ENCODE results near the gene PLA2G3. TPM values are rescaled to one million over a fixed set of nuclear protein-coding genes. Genes with fewer than 3 reads are reported as not detected.

PLA2G3 gene
- polyA plus RNA-seq, 1 experiment: 0.10 TPM

DNA sequence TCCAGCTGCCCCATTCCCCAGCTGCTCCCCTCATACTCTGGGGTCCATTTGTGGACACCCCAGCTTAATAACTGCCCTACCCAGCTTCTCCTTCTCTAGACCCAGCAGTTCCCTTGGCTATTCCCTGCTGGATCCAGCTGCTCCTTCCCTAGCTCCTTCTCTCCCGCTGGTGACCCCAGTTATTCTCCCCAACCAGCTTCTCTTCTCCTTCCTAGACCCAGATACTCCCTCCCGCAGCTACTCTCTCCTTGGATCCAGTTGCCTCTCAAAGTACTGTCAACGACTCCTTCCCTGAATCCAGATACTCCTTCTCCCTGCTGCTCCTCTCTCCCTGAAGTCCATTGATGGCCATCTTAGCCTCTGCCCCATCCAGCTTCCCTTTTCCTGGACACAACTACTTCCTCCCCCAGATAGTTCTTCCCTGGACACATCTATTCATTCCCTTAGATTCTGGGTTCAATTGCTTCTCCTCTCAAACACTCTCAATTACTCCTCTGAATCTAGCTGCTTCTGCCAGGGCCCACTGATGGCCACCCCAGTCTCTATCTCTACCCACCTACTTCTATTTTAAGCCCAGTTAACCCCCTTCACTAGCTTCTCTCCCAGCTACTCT is 44.6 kb downstream of the PLA2G3 start:
- Histone ChIP-seq H3K27ac (ENCODE audit: low read depth, low read length) (no peak overlapping the region), H3K4me3 (ENCODE audit: low read depth, low read length) (no peak overlapping the region), H3K27me3 (ENCODE audit: control insufficient read depth, insufficient read depth, low read length) (no peaks in the 10 kb centered on the region), H3K9me3 (ENCODE audit: control insufficient read depth, insufficient read depth, low read length) (no peaks in the 10 kb centered on the region; the same call in 1 of the 2 replicates)
- CTCF ChIA-PET: interaction anchor here (2.2 kb wide), 1 partner anchor 11 kb away, joined by 10 read pairs; the partner anchor contains the start of gene SELENOM
- DNase-seq (ENCODE audit: low read depth, low spot score): no peak
- POLR2A ChIA-PET: interaction anchor here (0.6 to 1.5 kb wide), 4 partner anchors 11 to 461 kb away, joined by 3 to 12 read pairs (median 4); partner anchors contain the start of genes MORC2, SMTN and TUG1
- TF ChIP-seq, protein P1, sequence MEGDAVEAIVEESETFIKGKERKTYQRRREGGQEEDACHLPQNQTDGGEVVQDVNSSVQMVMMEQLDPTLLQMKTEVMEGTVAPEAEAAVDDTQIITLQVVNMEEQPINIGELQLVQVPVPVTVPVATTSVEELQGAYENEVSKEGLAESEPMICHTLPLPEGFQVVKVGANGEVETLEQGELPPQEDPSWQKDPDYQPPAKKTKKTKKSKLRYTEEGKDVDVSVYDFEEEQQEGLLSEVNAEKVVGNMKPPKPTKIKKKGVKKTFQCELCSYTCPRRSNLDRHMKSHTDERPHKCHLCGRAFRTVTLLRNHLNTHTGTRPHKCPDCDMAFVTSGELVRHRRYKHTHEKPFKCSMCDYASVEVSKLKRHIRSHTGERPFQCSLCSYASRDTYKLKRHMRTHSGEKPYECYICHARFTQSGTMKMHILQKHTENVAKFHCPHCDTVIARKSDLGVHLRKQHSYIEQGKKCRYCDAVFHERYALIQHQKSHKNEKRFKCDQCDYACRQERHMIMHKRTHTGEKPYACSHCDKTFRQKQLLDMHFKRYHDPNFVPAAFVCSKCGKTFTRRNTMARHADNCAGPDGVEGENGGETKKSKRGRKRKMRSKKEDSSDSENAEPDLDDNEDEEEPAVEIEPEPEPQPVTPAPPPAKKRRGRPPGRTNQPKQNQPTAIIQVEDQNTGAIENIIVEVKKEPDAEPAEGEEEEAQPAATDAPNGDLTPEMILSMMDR (IDR thresholded peaks at IDR 0.05; ENCODE audit: low read depth, low read length): no peak

DNA sequence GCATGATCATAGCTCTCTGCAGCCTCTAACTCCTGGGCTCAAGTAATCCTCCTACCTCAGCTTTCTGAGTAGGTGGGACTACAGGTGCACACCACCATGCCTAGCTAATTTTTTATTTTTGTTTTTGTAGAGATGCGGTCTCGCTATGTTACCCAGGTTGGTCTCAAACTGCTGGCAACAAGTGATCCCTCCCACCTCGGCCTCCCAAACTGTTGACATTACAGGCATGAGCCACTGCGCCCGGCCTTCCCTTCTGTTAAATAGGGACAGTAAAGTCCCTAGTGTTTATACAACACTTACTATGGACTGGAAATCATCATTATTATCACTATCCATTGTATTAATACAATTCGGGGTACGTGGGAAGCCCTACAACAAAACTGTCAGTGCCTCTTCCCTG is 45.6 kb downstream of the PLA2G3 start:
- ChIA-PET CTCF (interaction anchor here (2.2 kb wide), 1 partner anchor 12 kb away, joined by 10 read pairs; the partner anchor contains the start of gene SELENOM), POLR2A (interaction anchor here (1.0 to 1.5 kb wide), 3 partner anchors 8 to 126 kb away, joined by 4 to 18 read pairs (median 4); partner anchors contain the start of genes MORC2 and TUG1)
- no peak overlapping the region for H3K27ac ChIP-seq (ENCODE audit: low read depth, low read length)
- H3K27me3 ChIP-seq (ENCODE audit: control insufficient read depth, insufficient read depth, low read length): no peaks in the 10 kb centered on the region
- TF ChIP-seq, protein P1 (IDR thresholded peaks at IDR 0.05; ENCODE audit: low read depth, low read length): no peak
- no peaks in the 10 kb centered on the region; the same call in 1 of the 2 replicates for H3K9me3 ChIP-seq (ENCODE audit: control insufficient read depth, insufficient read depth, low read length)
- H3K4me3 ChIP-seq (ENCODE audit: low read depth, low read length): no peak overlapping the region
- no peak for DNase-seq (ENCODE audit: low read depth, low spot score)

DNA sequence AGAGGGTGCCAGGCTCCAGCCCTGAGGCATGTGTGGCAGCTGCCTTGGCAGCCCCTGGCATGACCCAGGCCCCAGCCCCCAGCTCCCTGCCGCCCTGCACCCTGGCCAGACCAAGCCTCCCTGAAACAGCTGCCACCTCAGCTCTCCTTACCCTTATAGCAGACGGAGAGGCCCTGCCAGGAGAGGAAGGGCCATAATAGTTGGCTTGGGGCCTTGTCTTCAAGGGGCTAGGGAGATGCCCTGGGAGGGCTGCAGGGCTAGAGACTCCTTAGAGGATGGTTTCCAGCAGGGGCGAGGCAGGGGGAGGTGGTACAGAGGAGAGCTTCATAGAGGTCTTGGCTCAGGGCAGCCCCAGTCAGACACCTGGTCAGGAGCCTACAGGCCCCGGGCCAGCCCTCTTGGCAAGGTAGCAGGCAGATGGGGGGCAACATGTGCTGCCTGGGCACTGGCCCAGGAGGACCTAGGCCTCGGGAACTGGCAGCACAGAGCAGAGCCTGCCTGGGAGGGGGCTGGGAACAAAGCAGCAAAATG is 46.2 kb downstream of the PLA2G3 start:
- no peak overlapping the region for H3K27ac ChIP-seq (ENCODE audit: low read depth, low read length)
- POLR2A ChIA-PET: interaction anchor here (1.0 to 2.5 kb wide), 2 partner anchors 8 kb away, joined by 15 to 18 read pairs; no protein-coding TSS in a partner anchor
- no peaks in the 10 kb centered on the region for H3K27me3 ChIP-seq (ENCODE audit: control insufficient read depth, insufficient read depth, low read length)
- CTCF ChIA-PET: interaction anchor here (1.1 kb wide), 1 partner anchor 179 kb away, joined by 3 read pairs; no protein-coding TSS in a partner anchor
- H3K9me3 ChIP-seq (ENCODE audit: control insufficient read depth, insufficient read depth, low read length): no peaks in the 10 kb centered on the region; the same call in 1 of the 2 replicates
- no peak overlapping the region for H3K4me3 ChIP-seq (ENCODE audit: low read depth, low read length)
- TF ChIP-seq, protein P1 (IDR thresholded peaks at IDR 0.05; ENCODE audit: low read depth, low read length): no peak
- DNase-seq (ENCODE audit: low read depth, low spot score): no peak

DNA sequence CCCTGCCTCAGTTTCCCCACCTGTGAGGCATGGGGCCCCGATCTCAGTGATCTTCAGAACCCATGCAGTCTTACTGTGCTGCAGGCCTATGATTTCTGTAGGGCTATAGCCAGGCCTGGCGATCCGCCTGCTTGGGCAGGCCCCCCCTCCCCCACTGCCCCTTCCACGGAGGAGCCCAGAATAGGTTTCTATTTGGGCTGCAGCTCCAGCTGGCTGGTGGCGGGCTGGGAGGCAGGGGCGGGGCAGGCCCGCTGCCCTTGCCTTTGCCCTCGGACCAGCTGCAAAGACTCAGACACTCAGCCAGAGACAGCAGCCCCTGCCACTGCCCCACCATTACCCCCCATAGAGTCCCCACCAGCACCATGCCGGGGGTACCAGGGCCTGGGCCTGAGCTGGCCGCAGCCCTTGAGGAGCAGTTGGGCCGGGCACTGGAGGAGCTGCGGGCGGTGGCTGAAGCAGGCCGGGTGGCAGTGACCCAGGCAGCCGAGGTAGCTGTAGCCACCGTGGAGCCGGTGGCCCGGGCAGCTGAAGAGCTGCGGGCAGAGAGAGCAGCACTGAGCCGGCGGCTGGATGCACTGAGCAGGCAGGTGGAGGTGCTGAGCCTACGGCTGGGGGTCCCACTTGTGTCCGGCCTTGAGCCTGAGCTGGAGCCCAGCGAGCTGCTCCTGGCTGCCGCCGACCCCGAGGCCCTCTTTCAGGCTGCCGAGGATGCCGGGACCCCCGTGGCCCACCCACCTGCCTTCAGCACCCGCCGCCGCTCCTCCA is 47.0 kb downstream of the PLA2G3 start:
- CTCF ChIA-PET: interaction anchor here (1.1 to 1.2 kb wide), 2 partner anchors 14 to 179 kb away, joined by 3 read pairs; partner anchors contain the start of gene SELENOM
- Histone ChIP-seq H3K27ac (ENCODE audit: low read depth, low read length) (no peak overlapping the region), H3K9me3 (ENCODE audit: control insufficient read depth, insufficient read depth, low read length) (no peaks in the 10 kb centered on the region; the same call in 1 of the 2 replicates), H3K27me3 (ENCODE audit: control insufficient read depth, insufficient read depth, low read length) (no peaks in the 10 kb centered on the region), H3K4me3 (ENCODE audit: low read depth, low read length) (no peak overlapping the region)
- TF ChIP-seq, protein P1 (IDR thresholded peaks at IDR 0.05; ENCODE audit: low read depth, low read length): no peak
- POLR2A ChIA-PET: interaction anchor here (2.5 kb wide), 1 partner anchor 9 kb away, joined by 15 read pairs; no protein-coding TSS in a partner anchor
- DNase-seq (ENCODE audit: low read depth, low spot score): no peak

Data from AG04450 (cell line).